Measurements from ENCODE around the gene CCDC77.

The CCDC77 gene

DNA sequence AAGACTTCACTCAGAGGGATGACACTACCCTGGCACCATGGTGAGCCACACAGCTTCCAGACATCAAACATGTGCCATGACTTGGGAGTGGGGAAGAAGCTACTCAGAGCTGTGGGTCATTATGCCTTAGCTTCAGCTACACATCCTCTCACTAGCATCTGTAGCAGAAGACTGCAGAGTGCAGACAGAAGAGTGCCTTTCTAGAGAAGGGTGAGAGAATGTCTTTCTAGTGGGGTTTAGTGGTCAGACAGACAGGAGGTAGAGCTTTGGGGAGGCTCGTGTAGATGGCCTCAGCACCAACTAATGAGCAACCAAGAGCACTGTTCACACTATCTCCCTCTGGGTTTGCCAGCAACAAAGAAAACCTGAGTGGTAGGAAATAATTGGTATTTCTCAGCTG is 53.4 kb downstream of the CCDC77 start:
- H3K4me1 ChIP-seq (ENCODE audit: insufficient read depth, low read length, severe bottlenecking), result peaks cover 7% of the 10 kb centered on the region
- no peaks in the 10 kb centered on the region; the same call in 1 of the 2 replicates for H3F3A ChIP-seq (ENCODE audit: insufficient read depth, low read length)
- no peak overlapping the region for H2AFZ ChIP-seq (ENCODE audit: low read length)
- H3K9me3 ChIP-seq (ENCODE audit: low read length), result peaks cover 4% of the 10 kb centered on the region; the same call in 1 of the 2 replicates
- H3K36me3 ChIP-seq (ENCODE audit: insufficient read depth, low read length), result no peaks in the 10 kb centered on the region
- no peak overlapping the region for H3K4me3 ChIP-seq (ENCODE audit: low read depth, low read length, poor library complexity, severe bottlenecking)
- peaks cover 14% of the 10 kb centered on the region for H3K27me3 ChIP-seq (ENCODE audit: insufficient read depth, low read length)
- TF ChIP-seq, protein P1, sequence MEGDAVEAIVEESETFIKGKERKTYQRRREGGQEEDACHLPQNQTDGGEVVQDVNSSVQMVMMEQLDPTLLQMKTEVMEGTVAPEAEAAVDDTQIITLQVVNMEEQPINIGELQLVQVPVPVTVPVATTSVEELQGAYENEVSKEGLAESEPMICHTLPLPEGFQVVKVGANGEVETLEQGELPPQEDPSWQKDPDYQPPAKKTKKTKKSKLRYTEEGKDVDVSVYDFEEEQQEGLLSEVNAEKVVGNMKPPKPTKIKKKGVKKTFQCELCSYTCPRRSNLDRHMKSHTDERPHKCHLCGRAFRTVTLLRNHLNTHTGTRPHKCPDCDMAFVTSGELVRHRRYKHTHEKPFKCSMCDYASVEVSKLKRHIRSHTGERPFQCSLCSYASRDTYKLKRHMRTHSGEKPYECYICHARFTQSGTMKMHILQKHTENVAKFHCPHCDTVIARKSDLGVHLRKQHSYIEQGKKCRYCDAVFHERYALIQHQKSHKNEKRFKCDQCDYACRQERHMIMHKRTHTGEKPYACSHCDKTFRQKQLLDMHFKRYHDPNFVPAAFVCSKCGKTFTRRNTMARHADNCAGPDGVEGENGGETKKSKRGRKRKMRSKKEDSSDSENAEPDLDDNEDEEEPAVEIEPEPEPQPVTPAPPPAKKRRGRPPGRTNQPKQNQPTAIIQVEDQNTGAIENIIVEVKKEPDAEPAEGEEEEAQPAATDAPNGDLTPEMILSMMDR (IDR thresholded peaks at IDR 0.05; ENCODE audit: low read length), result no peak
- no peak for TF ChIP-seq EZH2 (IDR thresholded peaks at IDR 0.05; ENCODE audit: borderline replicate concordance, low read length)
- H4K20me1 ChIP-seq (ENCODE audit: insufficient read depth, low read length), result no peaks in the 10 kb centered on the region
- no peaks in the 10 kb centered on the region for H3K9me2 ChIP-seq (ENCODE audit: low read depth, low read length)
- H3K79me2 ChIP-seq (ENCODE audit: insufficient read depth, low read length), result no peaks in the 10 kb centered on the region
- H3K9ac ChIP-seq (ENCODE audit: low read length), result no peak overlapping the region
- no peak overlapping the region for H3K27ac ChIP-seq (ENCODE audit: low read depth, low read length, poor library complexity, severe bottlenecking)
- no peak overlapping the region for H3K4me2 ChIP-seq (ENCODE audit: low read length)

DNA sequence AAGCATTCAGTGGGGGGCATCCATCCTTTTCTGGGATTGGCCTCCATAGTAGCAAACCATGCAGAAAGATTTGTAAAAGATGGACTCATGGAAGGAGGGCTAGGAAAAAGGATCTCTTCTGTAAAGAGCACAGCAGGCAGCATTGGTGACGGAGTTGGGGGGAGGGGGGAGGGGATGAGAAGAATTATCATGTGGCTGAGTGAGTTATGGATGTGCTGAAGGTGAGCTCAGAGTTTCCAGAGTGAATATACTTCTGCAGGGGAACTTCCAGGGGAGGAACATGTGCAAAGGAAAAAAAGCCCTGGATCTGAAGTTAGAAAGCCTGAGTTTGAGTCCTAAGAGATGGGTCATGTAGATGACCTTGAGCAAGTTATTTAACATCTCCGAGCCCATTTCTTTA is 54.4 kb downstream of the CCDC77 start:
- Histone ChIP-seq H3K36me3 (ENCODE audit: insufficient read depth, low read length) (no peaks in the 10 kb centered on the region), H3K79me2 (ENCODE audit: insufficient read depth, low read length) (no peaks in the 10 kb centered on the region), H3F3A (ENCODE audit: insufficient read depth, low read length) (no peaks in the 10 kb centered on the region; the same call in 1 of the 2 replicates), H4K20me1 (ENCODE audit: insufficient read depth, low read length) (no peaks in the 10 kb centered on the region), H3K9me3 (ENCODE audit: low read length) (peaks cover 4% of the 10 kb centered on the region; the same call in 1 of the 2 replicates), H3K4me3 (ENCODE audit: low read depth, low read length, poor library complexity, severe bottlenecking) (no peak overlapping the region), H2AFZ (ENCODE audit: low read length) (no peak overlapping the region), H3K27me3 (ENCODE audit: insufficient read depth, low read length) (peaks cover 14% of the 10 kb centered on the region), H3K9ac (ENCODE audit: low read length) (no peak overlapping the region), H3K9me2 (ENCODE audit: low read depth, low read length) (no peaks in the 10 kb centered on the region), H3K27ac (ENCODE audit: low read depth, low read length, poor library complexity, severe bottlenecking) (no peak overlapping the region), H3K4me2 (ENCODE audit: low read length) (no peak overlapping the region), H3K4me1 (ENCODE audit: insufficient read depth, low read length, severe bottlenecking) (peaks cover 12% of the 10 kb centered on the region)
- TF ChIP-seq, protein P1 (IDR thresholded peaks at IDR 0.05; ENCODE audit: low read length), result no peak
- no peak for TF ChIP-seq EZH2 (IDR thresholded peaks at IDR 0.05; ENCODE audit: borderline replicate concordance, low read length)

DNA sequence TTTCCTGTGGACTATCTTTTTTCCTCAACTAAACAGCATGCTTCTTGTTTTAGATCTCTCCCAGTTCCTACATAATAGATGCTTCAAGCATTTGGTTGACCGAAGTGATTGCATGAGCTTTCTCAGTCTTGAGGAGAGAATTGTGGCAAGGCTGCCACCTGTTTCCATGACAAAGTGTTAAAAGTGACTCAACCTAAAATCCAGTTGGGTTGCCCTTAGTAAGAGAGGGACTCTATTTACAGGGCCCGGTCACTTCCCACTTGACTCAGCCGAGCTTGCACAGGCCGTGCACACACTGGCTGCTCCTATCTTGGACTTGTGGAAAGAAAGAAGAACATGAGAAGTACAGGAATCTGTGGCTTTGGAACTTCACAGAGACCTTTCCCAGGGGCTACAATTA is 56.2 kb downstream of the CCDC77 start:
- H3K36me3 ChIP-seq (ENCODE audit: insufficient read depth, low read length), result no peaks in the 10 kb centered on the region
- no peak overlapping the region for H2AFZ ChIP-seq (ENCODE audit: low read length)
- TF ChIP-seq, protein P1 (IDR thresholded peaks at IDR 0.05; ENCODE audit: low read length), result no peak
- no peak overlapping the region for H3K4me2 ChIP-seq (ENCODE audit: low read length)
- peaks cover 1% of the 10 kb centered on the region; the same call in 1 of the 2 replicates for H3K9me3 ChIP-seq (ENCODE audit: low read length)
- no peaks in the 10 kb centered on the region; the same call in 1 of the 2 replicates for H3F3A ChIP-seq (ENCODE audit: insufficient read depth, low read length)
- H4K20me1 ChIP-seq (ENCODE audit: insufficient read depth, low read length), result no peaks in the 10 kb centered on the region
- no peak overlapping the region for H3K9ac ChIP-seq (ENCODE audit: low read length)
- peaks cover 16% of the 10 kb centered on the region for H3K27me3 ChIP-seq (ENCODE audit: insufficient read depth, low read length)
- H3K4me1 ChIP-seq (ENCODE audit: insufficient read depth, low read length, severe bottlenecking), result peaks cover 14% of the 10 kb centered on the region
- H3K27ac ChIP-seq (ENCODE audit: low read depth, low read length, poor library complexity, severe bottlenecking), result no peak overlapping the region
- no peaks in the 10 kb centered on the region for H3K9me2 ChIP-seq (ENCODE audit: low read depth, low read length)
- H3K4me3 ChIP-seq (ENCODE audit: low read depth, low read length, poor library complexity, severe bottlenecking), result no peak overlapping the region
- H3K79me2 ChIP-seq (ENCODE audit: insufficient read depth, low read length), result no peaks in the 10 kb centered on the region

Measured in OCI-LY1 (cell line).